ENCODE measurements around the gene ZFP62. TPM values are rescaled to one million over a fixed set of nuclear protein-coding genes. Genes with fewer than 3 reads are reported as not detected.

The ZFP62 gene
- total RNA-seq, 1 donor from 2014 or later = 27.0 TPM

GRCh38 chr5:180872419-180872818, 11.3 kb upstream of the ZFP62 start:
- no peak overlapping the region for H3K4me3 Mint-ChIP-seq (ENCODE audit: unreplicated experiment)
- TF ChIP-seq CTCF (IDR thresholded peaks at IDR 0.05; ENCODE audit: partially characterized antibody, unreplicated experiment) = no peak
- no peaks in the 10 kb centered on the region for H3K36me3 Mint-ChIP-seq (ENCODE audit: unreplicated experiment)
- peaks cover 1% of the 10 kb centered on the region for H3K4me1 Mint-ChIP-seq (ENCODE audit: low read depth, unreplicated experiment)
- no peak overlapping the region for H3K27ac Mint-ChIP-seq (ENCODE audit: unreplicated experiment)
- H3K27me3 Mint-ChIP-seq (ENCODE audit: unreplicated experiment) = no peaks in the 10 kb centered on the region
- DNase-seq = no peak
- H3K9me3 Mint-ChIP-seq (ENCODE audit: unreplicated experiment) = no peaks in the 10 kb centered on the region

GRCh38 chr5:180870276-180871068, 9.4 kb upstream of the ZFP62 start:
- Mint-ChIP-seq H3K4me3 (ENCODE audit: unreplicated experiment) (no peak overlapping the region), H3K27ac (ENCODE audit: unreplicated experiment) (no peak overlapping the region), H3K36me3 (ENCODE audit: unreplicated experiment) (no peaks in the 10 kb centered on the region), H3K9me3 (ENCODE audit: unreplicated experiment) (no peaks in the 10 kb centered on the region), H3K27me3 (ENCODE audit: unreplicated experiment) (no peaks in the 10 kb centered on the region), H3K4me1 (ENCODE audit: low read depth, unreplicated experiment) (peaks cover 1% of the 10 kb centered on the region)
- no peak for TF ChIP-seq CTCF (IDR thresholded peaks at IDR 0.05; ENCODE audit: partially characterized antibody, unreplicated experiment)
- DNase-seq = no peak

- Mint-ChIP-seq H3K4me1 (ENCODE audit: low read depth, unreplicated experiment) (peaks cover 1% of the 10 kb centered on the region), H3K27me3 (ENCODE audit: unreplicated experiment) (no peaks in the 10 kb centered on the region), H3K27ac (ENCODE audit: unreplicated experiment) (no peak overlapping the region), H3K4me3 (ENCODE audit: unreplicated experiment) (no peak overlapping the region), H3K9me3 (ENCODE audit: unreplicated experiment) (no peaks in the 10 kb centered on the region), H3K36me3 (ENCODE audit: unreplicated experiment) (no peaks in the 10 kb centered on the region)
- no peak for DNase-seq
- TF ChIP-seq CTCF (IDR thresholded peaks at IDR 0.05; ENCODE audit: partially characterized antibody, unreplicated experiment) = no peak
Measured at GRCh38 chr5:180869587-180869986, 8.5 kb upstream of the ZFP62 start.

- peak; percentile 74 for TF ChIP-seq CTCF (IDR thresholded peaks at IDR 0.05; ENCODE audit: partially characterized antibody, unreplicated experiment)
- H3K27ac Mint-ChIP-seq (ENCODE audit: unreplicated experiment) = no peak overlapping the region
- no peaks in the 10 kb centered on the region for H3K27me3 Mint-ChIP-seq (ENCODE audit: unreplicated experiment)
- no peaks in the 10 kb centered on the region for H3K4me1 Mint-ChIP-seq (ENCODE audit: low read depth, unreplicated experiment)
- DNase-seq = peak; percentile 93
- H3K4me3 Mint-ChIP-seq (ENCODE audit: unreplicated experiment) = no peak overlapping the region
- H3K9me3 Mint-ChIP-seq (ENCODE audit: unreplicated experiment) = no peaks in the 10 kb centered on the region
- no peaks in the 10 kb centered on the region for H3K36me3 Mint-ChIP-seq (ENCODE audit: unreplicated experiment)
Measured at GRCh38 chr5:180868960-180869359, 7.9 kb upstream of the ZFP62 start.

- TF ChIP-seq CTCF (IDR thresholded peaks at IDR 0.05; ENCODE audit: partially characterized antibody, unreplicated experiment) = no peak
- Mint-ChIP-seq H3K4me3 (ENCODE audit: unreplicated experiment) (no peak overlapping the region), H3K9me3 (ENCODE audit: unreplicated experiment) (no peaks in the 10 kb centered on the region), H3K4me1 (ENCODE audit: low read depth, unreplicated experiment) (no peaks in the 10 kb centered on the region), H3K27ac (ENCODE audit: unreplicated experiment) (no peak overlapping the region), H3K27me3 (ENCODE audit: unreplicated experiment) (peaks cover 1% of the 10 kb centered on the region), H3K36me3 (ENCODE audit: unreplicated experiment) (no peaks in the 10 kb centered on the region)
- no peak for DNase-seq
Measured at GRCh38 chr5:180866985-180867384, 5.9 kb upstream of the ZFP62 start.

Data from glutamatergic neuron (in vitro differentiated cells).